Esophagus squamous epithelium (tissue), 5 donors: ENCODE results near the gene ADM. TPM values are rescaled to one million over a fixed set of nuclear protein-coding genes. Genes with fewer than 3 reads are reported as not detected.
A peak's percentile ranks its signal among the peaks of the same experiment; 100 is the strongest.

ENCODE experiments used
- DNase-seq: peaks from one replicate; lab custom pipeline; 2025; lab: John Stamatoyannopoulos, UW
- H3K27ac ChIP-seq, 4 donors: fragments of 200-600 bp; sonication (generic); one replicate each; pipeline ENCODE4 v1.5.1; 2016 to 2019; ENCODE audit warnings: mild to moderate bottlenecking in 1 of 4
- H3K27me3 ChIP-seq, 4 donors: fragments of 200-600 bp; sonication (generic); 1 replicate in 3 of 4; 2 replicates in 1 of 4; pipeline versions ENCODE4 v1.5.1 to v1.6.0; 2017 to 2021; ENCODE audit warnings: antibody characterized with exemption in 1 of 4
- H3K36me3 ChIP-seq, 3 donors: fragments of 200-600 bp; sonication (generic); one replicate each; pipeline ENCODE4 v1.5.1; 2016 to 2019
- H3K4me1 ChIP-seq, 3 donors: fragments of 200-600 bp; sonication (generic); one replicate each; pipeline ENCODE4 v1.5.1; 2017 to 2019
- H3K4me3 ChIP-seq, 4 donors: fragments of 200-600 bp; sonication (generic); 1 replicate in 3 of 4; 2 replicates in 1 of 4; pipeline ENCODE4 v1.5.1; 2016 to 2019; ENCODE audit warnings: mild to moderate bottlenecking in 2 of 4, moderate library complexity in 1 of 4
- H3K9me3 ChIP-seq, 3 donors: fragments of 200-600 bp; sonication (generic); one replicate each; pipeline ENCODE4 v1.5.1; 2016 to 2019
- CTCF ChIP-seq, 6 experiments: fragments of 450-650 bp in 4 of 6; fragments of 200-600 bp in 2 of 6; sonication (generic) in 2 of 6; IDR thresholded peaks; one replicate each; pipeline ENCODE4 v1.5.1; 2016 to 2019; ENCODE audit warnings: antibody characterized with exemption in 6 of 6, mild to moderate bottlenecking in 4 of 6, moderate library complexity in 4 of 6
- POLR2A ChIP-seq, 4 donors: fragments of 450-650 bp; IDR thresholded peaks; one replicate each; pipeline ENCODE4 v1.6.1; 2017; ENCODE audit warnings: antibody characterized with exemption in 4 of 4, mild to moderate bottlenecking in 4 of 4, moderate library complexity in 3 of 4
- WGBS, 2 donors: methylation state at CpG; one replicate each; pipeline ENCODE4 v1.1.5; 2018; 5-methylcytosine and 5-hydroxymethylcytosine counted together
- intact Hi-C: fragments of 100-400 bp; cut with DNase I; formaldehyde crosslinking; loops from one replicate; pipeline ENCODE4 v1.15.0; 2022
- total RNA-seq, 4 donors: library from RNA; depleted of rRNA; stranded (reverse); fragments of >200 nt; gene quantifications; one replicate each; pipeline ENCODE4 v1.1.0, GENCODE V29; 2016
- donor health status: DM: yes; HTN: yes; CAD: no.

The ADM gene
- total RNA-seq, 4 donors from 2014 or later, result 14.3 to 69.6 (median 57.7) TPM

GRCh38 chr11:10333490-10333889, 28.6 kb downstream of the ADM start:
- WGBS, 2 donors, result 79 to 85% methylated on average over 1 of the region's 1 CpG
- Histone ChIP-seq H3K36me3 (no peaks in the 10 kb centered on the region), H3K27ac (no peak overlapping the region), H3K27me3 (no peaks in the 10 kb centered on the region), H3K4me3 (no peak overlapping the region), H3K9me3 (no peaks in the 10 kb centered on the region), H3K4me1 (peaks cover 0 to 8% (median 8%) of the 10 kb centered on the region in 3 donors)
- TF ChIP-seq CTCF (IDR thresholded peaks at IDR 0.05), result no peak
- TF ChIP-seq POLR2A (IDR thresholded peaks at IDR 0.05), result no peak
- no peak for DNase-seq
- intact Hi-C loops, result no loop called here

- no peaks in the 10 kb centered on the region for H3K4me1 ChIP-seq
- H3K27me3 ChIP-seq, result no peaks in the 10 kb centered on the region
- H3K36me3 ChIP-seq, result no peaks in the 10 kb centered on the region
- H3K4me3 ChIP-seq, result no peak overlapping the region
- no peak for TF ChIP-seq CTCF (IDR thresholded peaks at IDR 0.05)
- no peak for TF ChIP-seq POLR2A (IDR thresholded peaks at IDR 0.05)
- H3K9me3 ChIP-seq, result no peaks in the 10 kb centered on the region
- intact Hi-C loops, result no loop called here
- no peak overlapping the region for H3K27ac ChIP-seq
- DNase-seq, result no peak
These were observed 33.4 kb downstream of the ADM start for GRCh38 chr11:10338287-10338686.

GRCh38 chr11:10348650-10349280, 43.9 kb downstream of the ADM start:
- DNase-seq, result no peak
- intact Hi-C loops, result no loop called here
- peaks cover 0 to 21% (median 11%) of the 10 kb centered on the region in 3 donors for H3K4me1 ChIP-seq
- no peak overlapping the region for H3K4me3 ChIP-seq
- TF ChIP-seq CTCF (IDR thresholded peaks at IDR 0.05), result no peak
- no peak for TF ChIP-seq POLR2A (IDR thresholded peaks at IDR 0.05)
- no peaks in the 10 kb centered on the region for H3K9me3 ChIP-seq
- H3K36me3 ChIP-seq, result no peaks in the 10 kb centered on the region
- no peaks in the 10 kb centered on the region for H3K27me3 ChIP-seq
- 76 to 80% methylated on average over 4 of the region's 4 CpGs for WGBS, 2 donors
- no peak overlapping the region for H3K27ac ChIP-seq

GRCh38 chr11:10349281-10349665, 44.4 kb downstream of the ADM start:
- TF ChIP-seq POLR2A (IDR thresholded peaks at IDR 0.05) (no peak), CTCF (IDR thresholded peaks at IDR 0.05) (no peak)
- DNase-seq, result no peak
- Histone ChIP-seq H3K36me3 (no peaks in the 10 kb centered on the region), H3K4me1 (peaks cover 0 to 21% (median 11%) of the 10 kb centered on the region in 3 donors), H3K27ac (peak overlapping the region in 1 of 4 donors; percentile 28), H3K4me3 (no peak overlapping the region), H3K27me3 (no peaks in the 10 kb centered on the region), H3K9me3 (no peaks in the 10 kb centered on the region)
- intact Hi-C loops, result no loop called here

GRCh38 chr11:10349806-10350205, 44.9 kb downstream of the ADM start:
- H3K27ac ChIP-seq, result peak overlapping the region in 1 of 4 donors; percentile 28
- peaks cover 0 to 21% (median 11%) of the 10 kb centered on the region in 3 donors for H3K4me1 ChIP-seq
- H3K27me3 ChIP-seq, result no peaks in the 10 kb centered on the region
- no peak overlapping the region for H3K4me3 ChIP-seq
- no peaks in the 10 kb centered on the region for H3K36me3 ChIP-seq
- TF ChIP-seq POLR2A (IDR thresholded peaks at IDR 0.05) (no peak), CTCF (IDR thresholded peaks at IDR 0.05) (no peak)
- intact Hi-C loops, result no loop called here
- DNase-seq, result no peak
- WGBS, 2 donors, result 71 to 90% methylated on average over 1 of the region's 1 CpG
- H3K9me3 ChIP-seq, result no peaks in the 10 kb centered on the region
